Medulla oblongata (tissue), 1 donor: Measurements from ENCODE around the gene SLC6A2.
A peak's percentile ranks its signal among the peaks of the same experiment; 100 is the strongest.
"Not testable (repeated sequence)": the region's sequence is repeated elsewhere in the genome, so short reads cannot be mapped to it uniquely, and the experiment has no call there.

Experiments used
- DNase-seq: peaks from one replicate; pipeline ENCODE4 v3.0.0-alpha.2; 2015; ENCODE audit errors: extremely low spot score

The SLC6A2 gene

DNA sequence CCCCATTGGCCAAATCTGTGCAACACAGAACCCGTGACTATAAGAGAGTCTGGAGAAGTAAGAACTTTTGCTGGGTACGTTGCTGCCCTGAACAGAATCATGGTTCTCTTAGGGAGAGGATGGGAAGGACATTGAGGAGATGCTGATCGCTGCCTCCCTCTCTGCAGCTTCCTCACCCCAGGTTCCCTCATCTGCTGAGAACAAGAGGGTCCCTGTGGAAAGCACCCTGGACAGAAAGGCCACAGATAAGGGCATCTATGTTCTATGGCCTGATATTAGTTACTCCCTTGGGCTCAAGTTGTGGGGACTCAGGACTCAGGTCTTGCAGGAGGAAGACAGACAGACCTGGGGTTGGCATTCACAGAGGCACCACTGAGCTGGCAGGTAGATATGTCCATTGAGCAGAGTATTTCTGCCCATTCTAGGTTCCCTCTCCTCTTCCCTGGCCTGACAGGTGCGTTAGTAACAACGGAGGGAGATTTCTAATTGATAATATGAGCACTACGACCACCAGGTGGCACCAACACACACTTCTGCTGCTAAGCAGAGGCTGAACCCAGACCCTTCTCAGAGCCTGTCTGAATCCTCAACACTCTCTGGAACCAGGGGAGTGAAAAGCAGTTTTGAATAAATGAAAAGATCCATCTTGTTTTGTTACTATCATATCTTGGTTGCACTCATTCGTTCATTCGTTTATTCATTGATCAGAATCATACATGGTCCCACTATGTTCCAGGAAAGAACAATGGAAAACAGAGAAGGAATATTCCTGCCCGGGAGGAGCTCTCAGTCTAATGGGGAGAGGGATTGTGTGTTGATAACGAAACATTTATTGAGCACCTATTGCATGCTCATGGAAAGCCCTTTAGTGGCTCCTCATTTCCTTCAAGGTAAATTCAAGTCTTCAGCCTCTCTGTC lies 56.4 kb downstream of the SLC6A2 start:
- peak; percentile 79 for DNase-seq

DNA sequence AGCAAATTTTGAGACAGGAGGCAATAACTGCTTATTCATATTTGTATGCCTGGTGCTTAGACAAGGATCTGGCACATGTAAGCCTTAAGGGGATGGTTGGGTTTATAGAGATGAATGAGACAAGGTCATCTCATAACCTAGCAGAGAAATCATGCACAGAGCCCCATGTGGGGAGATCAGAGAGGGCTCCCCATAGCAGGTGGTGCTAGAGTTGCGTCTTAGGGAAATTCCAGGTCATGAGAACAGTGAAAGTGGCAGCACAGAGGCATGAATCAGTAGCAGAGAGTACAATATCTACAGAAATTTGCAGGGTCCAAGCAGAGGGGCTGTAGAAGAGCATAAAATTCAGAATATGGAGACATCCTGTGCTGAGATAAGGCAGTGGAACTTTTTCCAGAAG lies 57.3 kb downstream of the SLC6A2 start:
- no peak for DNase-seq

DNA sequence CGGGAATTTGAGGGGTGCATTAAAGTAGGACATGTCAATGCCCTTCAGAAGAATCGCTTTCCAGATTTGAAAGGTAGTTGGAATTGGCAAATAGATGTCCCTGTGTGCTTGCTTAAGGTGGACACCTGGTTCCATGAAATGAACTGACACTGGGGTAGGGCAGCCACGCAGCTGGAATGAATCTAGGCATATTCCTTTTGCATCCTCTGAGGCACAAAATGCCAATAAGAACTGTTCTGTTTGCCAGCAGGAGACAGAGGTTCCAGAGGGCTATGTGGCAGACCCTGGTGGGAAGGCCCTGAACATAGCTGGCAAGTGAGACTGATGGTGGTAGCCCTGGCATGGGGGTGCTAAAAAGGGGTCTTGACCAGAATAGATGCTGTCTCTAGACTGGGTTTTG lies 61.5 kb downstream of the SLC6A2 start:
- DNase-seq = no peak

DNA sequence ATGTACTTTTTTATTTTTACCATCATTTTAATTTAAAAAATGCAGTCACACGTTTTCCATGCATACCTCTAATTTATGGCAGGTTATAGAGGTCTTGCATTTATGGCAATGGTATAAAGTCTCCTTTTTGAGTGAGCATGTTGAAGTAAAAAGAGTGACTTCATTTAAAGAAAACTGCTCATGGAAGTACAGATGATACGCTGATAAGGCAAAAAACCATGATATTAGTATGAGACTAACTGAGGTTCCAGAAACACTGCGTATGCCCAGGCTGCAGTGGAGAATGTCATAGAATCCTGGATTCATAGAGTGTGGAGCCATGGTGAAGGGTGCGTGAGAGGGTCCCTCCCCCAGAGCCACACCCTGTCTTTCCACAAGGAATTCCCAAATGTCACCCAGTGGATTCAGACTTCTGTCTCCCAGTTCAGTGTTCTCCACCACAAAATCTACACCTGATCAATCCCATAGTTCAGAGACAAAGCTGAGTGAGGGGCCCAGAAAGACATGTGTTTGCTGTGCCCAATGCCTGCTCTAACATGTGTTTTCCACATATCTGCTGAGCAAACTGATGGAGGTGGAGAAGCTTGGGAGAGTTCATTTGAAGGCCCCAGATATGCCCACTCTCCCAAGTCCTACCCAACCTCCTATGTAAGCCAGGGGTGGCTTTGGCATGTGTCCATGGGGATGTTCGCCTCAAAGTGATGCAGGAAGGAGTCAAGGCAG lies 69.4 kb downstream of the SLC6A2 start:
- DNase-seq = no peak

DNA sequence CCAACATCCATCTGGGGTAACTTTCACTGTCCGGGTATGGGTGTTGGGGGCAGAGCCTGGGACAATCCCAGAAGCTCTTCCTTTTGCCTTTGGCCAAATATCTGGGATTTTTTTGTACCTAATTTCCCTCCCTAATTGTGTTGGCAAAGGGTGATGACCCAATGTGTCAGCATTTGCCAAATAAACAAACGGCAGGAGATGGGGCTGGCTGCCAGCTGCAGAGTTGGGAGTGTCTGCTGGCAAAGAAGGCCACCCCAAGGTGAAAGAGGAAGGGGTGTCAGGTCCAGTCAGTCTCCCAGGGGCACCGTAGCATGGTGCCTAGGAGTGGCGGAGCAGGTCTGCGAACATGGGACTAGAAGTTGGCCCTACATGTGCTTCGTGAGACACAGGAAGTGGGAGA lies 73.0 kb downstream of the SLC6A2 start:
- no peak for DNase-seq

DNA sequence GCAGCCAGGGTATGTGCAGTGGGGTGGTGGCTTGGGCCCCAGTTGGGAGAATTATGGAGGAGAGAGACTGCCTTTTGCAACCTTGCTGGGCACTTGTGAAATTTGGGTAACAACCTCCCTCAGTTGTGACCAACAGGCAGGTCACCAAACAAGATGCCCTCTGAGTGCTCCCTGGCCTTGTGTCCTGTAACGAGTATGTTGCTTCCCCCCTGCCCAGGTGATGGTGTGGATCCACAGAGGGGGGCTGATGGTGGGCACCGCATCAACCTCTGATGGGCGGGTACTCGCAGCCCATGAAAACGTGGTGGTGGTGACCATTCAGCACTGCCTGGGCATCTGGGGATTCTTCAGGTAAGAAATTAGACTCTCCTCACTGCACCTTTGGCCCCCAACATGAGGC lies 74.3 kb downstream of the SLC6A2 start:
- no peak for DNase-seq

DNA sequence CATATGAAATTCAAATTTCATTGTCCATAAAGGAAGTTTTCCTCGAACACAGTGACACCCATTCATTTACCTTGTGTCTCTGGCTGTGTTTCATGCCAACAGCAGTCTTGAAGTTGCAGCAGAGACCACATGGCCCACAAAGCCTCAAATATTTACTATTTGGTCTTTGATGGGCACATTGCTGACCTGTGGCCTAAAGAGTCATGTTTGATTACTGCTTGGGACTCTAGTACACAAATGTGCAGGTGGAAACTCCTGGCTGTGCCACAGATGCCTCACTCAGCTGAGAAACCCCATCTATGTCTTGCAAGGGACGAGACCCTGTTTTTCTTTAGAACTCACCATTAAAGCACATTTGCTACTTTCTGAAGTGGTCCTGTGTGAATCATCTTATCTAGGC lies 76.7 kb downstream of the SLC6A2 start:
- no peak for DNase-seq

DNA sequence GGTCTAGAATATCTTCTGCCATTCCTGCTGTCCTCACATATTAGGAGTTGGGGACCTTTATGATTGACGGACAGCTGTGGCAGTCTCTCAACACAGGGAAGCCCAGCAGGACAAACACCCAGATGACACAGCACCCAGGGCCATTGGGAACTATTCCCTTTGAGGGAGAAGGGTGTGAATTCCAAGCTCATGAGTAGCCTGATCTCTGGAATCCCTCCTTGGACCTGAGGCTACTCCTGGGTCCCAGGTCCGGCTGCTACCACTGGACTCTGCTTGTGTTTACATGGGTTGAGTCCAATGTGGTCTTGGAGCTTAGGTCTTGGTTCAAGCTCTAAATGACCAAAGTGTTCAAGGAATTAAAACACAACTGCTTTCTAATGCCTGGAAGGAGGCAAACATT lies 78.9 kb downstream of the SLC6A2 start:
- no peak for DNase-seq

DNA sequence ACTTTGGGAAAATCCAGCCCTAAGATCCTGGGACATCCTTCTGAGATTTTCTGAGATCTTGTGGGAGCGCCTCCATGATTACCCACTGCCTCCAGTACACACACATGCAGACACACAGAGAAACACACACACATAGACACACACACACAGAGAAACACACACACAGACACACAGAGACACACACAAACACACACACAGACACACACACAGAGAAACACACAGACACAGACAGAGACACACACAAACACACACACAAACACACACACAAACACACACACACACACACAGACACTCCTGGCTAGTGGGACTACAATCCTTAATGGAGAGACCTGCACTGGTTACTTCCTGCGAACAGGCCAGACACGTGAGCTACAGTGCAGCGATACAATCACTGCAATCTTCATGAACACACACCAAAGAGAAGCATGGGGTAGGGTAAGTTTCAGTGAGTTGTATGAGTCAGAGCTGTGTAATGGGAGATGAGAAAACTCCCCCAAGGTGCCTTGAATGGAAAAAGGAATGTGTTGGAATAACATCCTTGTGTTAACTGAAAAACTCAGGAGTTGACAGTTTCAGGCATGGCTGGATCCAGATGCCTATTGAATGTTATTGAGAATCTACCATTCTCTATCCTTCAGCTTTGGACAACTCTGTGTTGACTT lies 79.5 kb downstream of the SLC6A2 start:
- DNase-seq = no peak

DNA sequence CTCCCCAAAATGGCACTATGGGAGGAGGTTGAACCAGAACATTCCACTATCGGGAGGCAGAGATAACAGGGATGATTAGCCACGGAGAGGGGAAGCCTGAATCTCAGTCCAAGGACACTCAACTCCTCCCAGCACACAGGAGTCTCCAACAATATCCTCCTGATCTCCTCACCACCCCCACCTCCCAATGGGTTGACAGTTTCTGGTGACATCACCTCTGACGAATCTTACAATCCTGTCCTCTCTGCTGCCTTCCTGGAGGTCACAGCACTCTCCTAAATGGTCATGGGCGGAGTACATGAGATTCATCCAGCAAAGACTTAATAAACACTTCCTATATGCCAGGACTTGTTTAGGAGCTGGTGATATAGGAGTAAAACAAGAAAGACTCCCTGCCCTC lies 80.9 kb downstream of the SLC6A2 start:
- DNase-seq = no peak

DNA sequence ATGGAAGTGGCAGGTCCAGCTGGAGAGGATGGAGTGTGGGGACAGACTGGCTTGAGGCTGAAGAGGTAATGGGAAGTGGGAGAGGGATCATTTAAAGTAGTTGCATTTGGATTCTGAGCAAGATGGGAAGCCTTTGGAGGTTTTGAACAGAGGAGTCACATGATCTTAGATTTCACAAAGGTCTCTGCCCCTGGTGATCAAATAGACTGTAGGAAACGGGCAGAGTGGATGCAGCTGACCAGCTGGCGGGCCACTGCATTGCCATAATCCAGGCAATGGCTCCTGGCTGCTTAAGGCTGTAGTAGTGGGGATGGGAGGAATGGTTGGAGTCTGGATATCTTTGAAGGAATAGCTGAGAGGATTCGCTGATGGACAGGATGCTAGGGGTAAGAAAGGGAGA lies 81.5 kb downstream of the SLC6A2 start:
- DNase-seq = no peak

DNA sequence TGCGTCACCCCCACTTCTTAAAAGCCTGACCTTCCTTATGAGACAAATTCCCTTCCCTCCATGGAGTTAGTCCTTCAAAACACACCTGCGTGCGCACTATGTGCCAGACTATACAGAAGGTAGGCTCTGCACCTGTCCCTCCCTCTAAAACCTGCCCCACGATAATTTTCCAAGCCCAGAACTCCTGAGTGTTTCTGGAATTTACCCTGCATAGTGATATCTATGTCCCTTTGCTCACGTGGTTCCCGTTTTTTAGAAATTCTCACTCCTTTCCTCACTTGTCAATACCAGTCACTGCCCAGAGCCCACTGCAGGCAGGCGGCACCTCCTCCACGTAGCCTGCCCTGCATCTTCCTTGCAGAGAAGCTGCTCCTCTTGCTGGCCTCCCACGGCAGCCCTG lies 82.2 kb downstream of the SLC6A2 start:
- no peak for DNase-seq

DNA sequence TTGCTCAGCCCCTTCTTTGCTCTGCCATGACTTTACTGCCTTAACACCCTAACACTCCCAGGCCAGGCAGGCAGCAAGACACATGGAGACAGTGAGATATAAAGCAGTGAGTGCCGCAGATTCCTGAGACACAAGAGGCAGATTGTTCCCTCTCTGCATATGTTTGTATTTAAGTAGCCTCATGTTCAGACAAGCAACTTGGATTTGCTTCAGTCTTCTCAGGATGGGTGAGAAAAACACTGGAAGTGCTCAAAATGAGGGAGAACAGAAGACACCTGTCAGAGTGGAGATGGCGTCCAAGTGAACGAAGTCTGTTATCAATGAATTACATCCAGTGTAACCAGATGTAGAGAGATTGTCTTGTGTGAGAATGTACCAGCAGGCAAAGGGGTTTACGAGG lies 90.3 kb downstream of the SLC6A2 start:
- no peak for DNase-seq

DNA sequence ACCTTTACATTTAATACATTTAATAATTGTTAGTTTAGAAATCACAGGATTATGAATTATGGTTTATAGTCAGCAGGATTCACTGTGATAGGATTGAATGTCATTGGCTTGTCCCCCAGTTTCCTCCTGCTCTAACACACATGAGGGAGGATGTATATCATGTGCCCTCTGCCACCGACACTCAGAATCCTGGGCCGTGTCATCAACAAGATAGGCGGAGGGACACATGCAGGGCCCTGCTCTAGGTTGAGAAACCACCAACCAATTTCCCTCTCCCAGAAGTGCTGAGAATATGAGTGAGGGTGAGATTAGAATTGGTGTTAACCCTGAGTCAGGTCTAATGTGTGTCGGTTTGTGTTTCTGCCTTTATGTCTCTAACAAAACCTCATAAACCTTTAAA lies 92.0 kb downstream of the SLC6A2 start:
- DNase-seq = no peak

DNA sequence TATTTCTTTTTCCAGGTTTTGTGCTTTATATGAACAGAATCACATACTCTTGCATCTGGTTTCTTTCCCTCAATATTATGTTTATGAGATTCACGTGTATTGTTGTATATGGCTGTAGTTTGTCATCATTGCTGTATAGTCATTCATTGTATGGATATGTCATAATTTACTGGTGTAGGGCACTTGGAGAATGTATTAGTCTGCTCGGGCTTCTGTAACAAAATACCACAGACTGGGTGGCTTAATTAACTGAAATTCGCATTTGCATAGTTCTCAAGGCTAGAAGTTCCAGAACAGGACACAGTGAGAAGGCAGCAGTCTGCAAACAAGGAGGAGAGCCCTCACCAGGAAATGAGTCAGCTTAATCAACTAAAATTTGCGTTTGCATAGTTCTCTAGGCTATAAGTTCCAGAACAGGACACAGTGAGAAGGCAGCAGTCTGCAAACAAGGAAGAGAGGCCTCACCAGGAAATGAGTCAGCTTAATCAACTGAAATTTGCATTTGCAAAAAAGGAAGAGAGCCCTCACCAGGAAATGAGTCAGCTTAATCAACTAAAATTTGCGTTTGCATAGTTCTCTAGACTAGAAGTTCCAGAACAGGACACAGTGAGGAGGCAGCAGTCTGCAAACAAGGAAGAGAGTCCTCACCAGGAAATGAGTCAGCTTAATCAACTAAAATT lies 96.8 kb downstream of the SLC6A2 start:
- not testable (repeated sequence) for DNase-seq

DNA sequence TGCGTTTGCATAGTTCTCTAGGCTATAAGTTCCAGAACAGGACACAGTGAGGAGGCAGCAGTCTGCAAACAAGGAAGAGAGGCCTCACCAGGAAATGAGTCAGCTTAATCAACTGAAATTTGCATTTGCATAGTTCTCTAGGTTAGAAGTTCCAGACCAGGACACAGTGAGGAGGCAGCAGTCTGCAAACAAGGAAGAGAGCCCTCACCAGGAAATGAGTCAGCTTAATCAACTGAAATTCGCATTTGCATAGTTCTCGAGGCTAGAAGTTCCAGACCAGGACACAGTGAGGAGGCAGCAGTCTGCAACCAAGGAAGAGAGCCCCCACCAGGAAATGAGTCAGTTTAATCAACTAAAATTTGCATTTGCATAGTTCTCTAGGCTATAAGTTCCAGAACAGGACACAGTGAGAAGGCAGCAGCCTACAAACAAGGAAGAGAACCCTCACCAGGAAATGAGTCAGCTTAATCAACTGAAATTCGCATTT lies 97.4 kb downstream of the SLC6A2 start:
- DNase-seq = not testable (repeated sequence)
